DOHH2 (cell line): Measurements from ENCODE around the gene MACROD2.

ENCODE experiments used
- CTCF ChIP-seq: fragments of 200-600 bp; sonication (generic); IDR thresholded peaks from one replicate; pipeline ENCODE4 v1.5.1; 2014; ENCODE audit warnings: antibody characterized with exemption, mild to moderate bottlenecking, low read depth, low read length; ENCODE audit not compliant: poor library complexity, severe bottlenecking
- EZH2phosphoT487 ChIP-seq: fragments of 200-600 bp; sonication (generic); IDR thresholded peaks from 2 replicates; pipeline ENCODE4 v1.6.1; 2017; ENCODE audit warnings: borderline replicate concordance, mild to moderate bottlenecking, antibody characterized with exemption, low read length, moderate library complexity, mixed read lengths

DNA sequence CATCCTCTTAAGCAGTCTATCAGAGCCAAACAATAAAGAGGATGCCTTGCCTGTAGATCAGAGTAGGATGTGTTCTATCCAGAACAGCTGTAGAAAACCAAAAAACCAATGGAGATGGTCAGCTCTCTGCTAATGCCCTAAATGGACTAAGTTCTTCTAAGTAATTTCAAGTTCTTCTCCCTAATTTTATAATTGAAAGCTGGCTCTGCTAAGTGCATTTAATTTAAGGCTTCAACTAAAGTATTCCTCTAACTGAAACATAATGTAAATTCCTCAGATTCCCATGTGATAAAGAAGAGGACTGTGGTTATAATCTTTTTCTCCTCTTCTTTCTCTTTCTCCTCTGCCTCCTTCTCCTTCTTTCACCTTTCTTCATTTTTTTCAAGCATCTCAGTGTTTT lies 1868.4 kb downstream of the MACROD2 start:
- TF ChIP-seq CTCF: no peak
- no peak for TF ChIP-seq EZH2phosphoT487
